Measurements from ENCODE around the gene GOLPH3.
"Not testable (repeated sequence)": the region's sequence is repeated elsewhere in the genome, so short reads cannot be mapped to it uniquely, and the experiment has no call there.

The GOLPH3 gene

DNA sequence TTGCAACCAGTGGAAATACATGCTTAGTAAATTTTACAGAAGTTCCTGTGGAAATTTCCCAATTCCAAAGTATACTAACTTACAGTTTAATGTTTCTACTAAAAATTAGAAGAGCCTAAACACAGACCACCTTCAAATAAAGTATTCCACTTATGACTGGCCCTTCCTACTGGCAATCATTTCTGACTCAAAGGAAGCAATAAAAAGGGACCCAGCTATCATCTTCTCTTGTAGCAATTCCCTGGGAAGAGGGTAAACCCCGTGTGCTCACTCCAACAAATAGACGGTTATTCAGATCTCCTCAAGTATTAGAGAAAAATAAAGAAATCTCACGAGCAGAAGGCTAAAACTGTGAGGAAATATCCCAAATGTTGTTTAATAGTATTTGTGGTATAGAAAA is 43.3 kb downstream of the GOLPH3 start:
- no peak overlapping the region for H3K4me3 ChIP-seq (ENCODE audit: control insufficient read depth, low read depth, low read length)
- no peak for DNase-seq (ENCODE audit: low read depth)
- TF ChIP-seq CTCF (IDR thresholded peaks at IDR 0.05; ENCODE audit: control insufficient read depth, insufficient read depth, low read depth, low read length, missing control alignments), result no peak

DNA sequence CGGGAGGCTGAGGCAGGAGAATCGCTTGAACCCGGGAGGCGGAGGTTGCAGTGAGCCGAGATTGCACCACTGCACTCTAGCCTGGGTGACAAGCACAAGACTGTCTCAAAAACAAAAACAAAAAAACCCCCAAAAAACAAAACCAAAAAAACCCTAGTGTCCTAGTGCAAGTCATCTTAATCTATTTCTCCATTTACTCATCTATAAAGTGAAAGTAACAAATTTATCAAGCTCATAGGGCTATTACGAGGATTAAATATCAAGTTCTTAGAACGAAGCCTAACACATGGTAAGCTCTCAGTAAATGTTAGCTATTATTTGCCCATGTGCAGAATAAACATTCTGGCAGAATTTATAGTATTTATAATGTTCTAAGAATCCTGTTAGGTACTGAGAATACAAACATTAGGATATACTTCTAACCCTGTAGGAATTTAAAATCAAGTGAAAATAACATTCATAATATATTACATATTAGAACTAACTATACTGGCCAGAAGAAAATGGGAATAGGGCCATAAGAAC is 45.0 kb downstream of the GOLPH3 start:
- H3K4me3 ChIP-seq (ENCODE audit: control insufficient read depth, low read depth, low read length), result no peak overlapping the region
- no peak for DNase-seq (ENCODE audit: low read depth)
- TF ChIP-seq CTCF (IDR thresholded peaks at IDR 0.05; ENCODE audit: control insufficient read depth, insufficient read depth, low read depth, low read length, missing control alignments), result no peak

- TF ChIP-seq CTCF (IDR thresholded peaks at IDR 0.05; ENCODE audit: control insufficient read depth, insufficient read depth, low read depth, low read length, missing control alignments), result no peak
- no peak overlapping the region for H3K4me3 ChIP-seq (ENCODE audit: control insufficient read depth, low read depth, low read length)
- DNase-seq (ENCODE audit: low read depth), result no peak
These were observed 46.4 kb downstream of the GOLPH3 start for GRCh38 chr5:32127711-32128110.

- DNase-seq (ENCODE audit: low read depth), result no peak
- H3K4me3 ChIP-seq (ENCODE audit: control insufficient read depth, low read depth, low read length), result no peak overlapping the region
- TF ChIP-seq CTCF (IDR thresholded peaks at IDR 0.05; ENCODE audit: control insufficient read depth, insufficient read depth, low read depth, low read length, missing control alignments), result no peak
These were observed 47.4 kb downstream of the GOLPH3 start for GRCh38 chr5:32126691-32127090.

- no peak overlapping the region for H3K4me3 ChIP-seq (ENCODE audit: control insufficient read depth, low read depth, low read length)
- DNase-seq (ENCODE audit: low read depth), result no peak
- TF ChIP-seq CTCF (IDR thresholded peaks at IDR 0.05; ENCODE audit: control insufficient read depth, insufficient read depth, low read depth, low read length, missing control alignments), result no peak
These were observed 50.0 kb downstream of the GOLPH3 start for GRCh38 chr5:32123889-32124676.

DNA sequence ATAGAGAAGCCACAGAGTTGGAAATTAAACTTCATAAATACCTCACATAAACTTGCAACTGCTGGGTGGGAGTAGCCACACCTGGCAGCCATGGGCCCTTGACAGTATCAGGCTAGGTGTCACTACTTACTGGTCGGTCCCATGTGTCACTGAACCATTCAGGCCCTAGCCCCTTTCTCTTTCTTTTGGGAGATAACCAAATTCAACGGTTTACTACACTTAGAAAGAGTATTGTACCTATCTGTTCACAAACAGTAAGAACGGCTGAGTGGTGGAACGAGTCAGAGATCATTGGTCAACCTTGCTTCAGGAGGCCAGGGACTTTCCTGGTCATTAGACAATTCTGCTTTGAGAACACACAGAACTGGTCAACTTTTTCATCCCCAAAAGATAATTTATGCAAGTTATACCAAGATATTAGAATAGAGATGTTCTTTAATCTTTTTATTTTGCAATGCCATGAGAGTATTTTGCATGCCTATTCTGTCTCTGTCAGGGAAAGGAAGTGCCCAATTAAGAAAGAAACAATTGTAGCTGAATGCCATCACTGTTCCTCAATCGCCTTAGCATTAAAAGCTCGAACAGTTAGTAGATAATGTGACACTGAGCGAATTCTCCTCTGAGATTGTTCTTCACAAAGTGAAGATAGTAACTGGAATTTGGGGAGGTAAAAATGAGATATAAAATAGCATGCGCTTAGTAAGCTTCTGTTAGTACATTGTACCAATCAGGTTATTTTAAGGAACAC is 50.9 kb downstream of the GOLPH3 start:
- H3K4me3 ChIP-seq (ENCODE audit: control insufficient read depth, low read depth, low read length), result no peak overlapping the region
- no peak for DNase-seq (ENCODE audit: low read depth)
- no peak for TF ChIP-seq CTCF (IDR thresholded peaks at IDR 0.05; ENCODE audit: control insufficient read depth, insufficient read depth, low read depth, low read length, missing control alignments)

DNA sequence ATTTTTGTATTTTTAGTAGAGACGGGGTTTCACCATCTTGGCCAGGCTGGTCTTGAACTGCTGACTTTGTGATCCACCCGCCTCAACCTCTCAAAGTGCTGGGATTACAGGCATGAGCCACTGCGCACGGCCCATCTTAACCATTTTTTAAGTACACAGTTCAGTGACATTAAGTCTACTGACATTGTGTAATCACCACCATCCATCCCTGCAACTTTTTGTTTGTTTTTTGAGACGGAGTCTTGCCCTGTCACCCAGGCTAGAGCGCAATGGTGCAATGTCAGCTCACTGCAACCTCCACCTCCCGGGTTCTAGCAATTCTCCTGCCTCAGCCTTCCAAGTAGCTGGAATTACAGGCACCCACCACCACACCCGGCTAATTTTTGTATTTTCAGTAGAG is 55.2 kb downstream of the GOLPH3 start:
- not testable (repeated sequence) for DNase-seq (ENCODE audit: low read depth)

More for the DNA sequence above, 55.2 kb downstream of the GOLPH3 start:
- not testable (repeated sequence) for H3K4me3 ChIP-seq (ENCODE audit: control insufficient read depth, low read depth, low read length)

All from AG09309 (cell line).